H9 (cell line): ENCODE results near the gene STK35. TPM values are rescaled to one million over a fixed set of nuclear protein-coding genes. Genes with fewer than 3 reads are reported as not detected.

Experiments used
- DNase-seq: peaks from one replicate; pipeline ENCODE4 v3.0.0-alpha.2; 2017
- H2AFZ ChIP-seq: one replicate; pipeline ENCODE4 v1.6.1; 2013; ENCODE audit warnings: mild to moderate bottlenecking, low read length, control low read depth, moderate library complexity
- H2AK5ac ChIP-seq: 2 replicates; pipeline ENCODE4 v1.6.1; 2013; ENCODE audit warnings: low read length, control low read depth, mixed read lengths; ENCODE audit not compliant: insufficient read length
- H2BK120ac ChIP-seq: one replicate; pipeline ENCODE4 v1.6.1; 2013; ENCODE audit warnings: low read depth, mild to moderate bottlenecking, low read length, control low read depth, inconsistent platforms; ENCODE audit not compliant: poor library complexity, severe bottlenecking
- H2BK12ac ChIP-seq: 2 replicates; pipeline ENCODE4 v1.6.1; 2013; ENCODE audit warnings: low read length, control low read depth, mixed read lengths, low read depth; ENCODE audit not compliant: insufficient read length
- H2BK15ac ChIP-seq: 2 replicates; pipeline ENCODE4 v1.6.1; 2013; ENCODE audit warnings: low read depth, low read length, control low read depth
- H2BK20ac ChIP-seq: one replicate; pipeline ENCODE4 v1.6.1; 2013; ENCODE audit warnings: low read depth, mild to moderate bottlenecking, low read length, control low read depth, inconsistent platforms; ENCODE audit not compliant: poor library complexity, severe bottlenecking
- H2BK5ac ChIP-seq: 2 replicates; pipeline ENCODE4 v1.6.1; 2013; ENCODE audit warnings: low read length, control low read depth, mixed read lengths; ENCODE audit not compliant: insufficient read length
- H3K14ac ChIP-seq: 2 replicates; pipeline ENCODE4 v1.6.1; 2013; ENCODE audit warnings: low read length, control low read depth; ENCODE audit not compliant: insufficient read depth
- H3K18ac ChIP-seq: 2 replicates; pipeline ENCODE4 v1.6.1; 2013; ENCODE audit warnings: low read depth, mild to moderate bottlenecking, mixed read lengths, low read length, control low read depth; ENCODE audit not compliant: insufficient read length
- H3K23ac ChIP-seq: 2 replicates; pipeline ENCODE4 v1.6.1; 2013; ENCODE audit warnings: low read length, control low read depth, mixed read lengths, low read depth; ENCODE audit not compliant: insufficient read length
- H3K23me2 ChIP-seq: 2 replicates; pipeline ENCODE4 v1.6.1; 2013; ENCODE audit warnings: low read depth, mild to moderate bottlenecking, mixed read lengths, low read length, control low read depth; ENCODE audit not compliant: insufficient read length, poor library complexity, severe bottlenecking
- H3K27ac ChIP-seq: 2 replicates; pipeline ENCODE4 v1.5.1; 2013; ENCODE audit warnings: low read length, control low read depth, mixed read lengths, low read depth; ENCODE audit not compliant: insufficient read length
- H3K27me3 ChIP-seq: 2 replicates; pipeline ENCODE4 v1.6.1; 2013; ENCODE audit warnings: low read length, control low read depth, inconsistent platforms; ENCODE audit not compliant: insufficient read depth
- H3K4ac ChIP-seq: 2 replicates; pipeline ENCODE4 v1.6.1; 2013; ENCODE audit warnings: low read depth, mild to moderate bottlenecking, control low read depth, inconsistent platforms, low read length, moderate library complexity
- H3K4me1 ChIP-seq: 2 replicates; pipeline ENCODE4 v1.6.1; 2013; ENCODE audit warnings: low read length, control low read depth, inconsistent platforms; ENCODE audit not compliant: insufficient read depth
- H3K4me2 ChIP-seq: 2 replicates; pipeline ENCODE4 v1.6.1; 2013; ENCODE audit warnings: low read length, control low read depth, mixed read lengths; ENCODE audit not compliant: insufficient read length, insufficient read depth
- H3K56ac ChIP-seq: 2 replicates; pipeline ENCODE4 v1.6.1; 2013; ENCODE audit warnings: low read depth, mild to moderate bottlenecking, mixed read lengths, low read length, control low read depth; ENCODE audit not compliant: insufficient read length
- H3K79me1 ChIP-seq: 2 replicates; pipeline ENCODE4 v1.6.1; 2013; ENCODE audit warnings: low read depth, mild to moderate bottlenecking, moderate library complexity, low read length, control low read depth, inconsistent platforms; ENCODE audit not compliant: insufficient read depth, poor library complexity, severe bottlenecking
- H3K79me2 ChIP-seq: 2 replicates; pipeline ENCODE4 v1.6.1; 2013; ENCODE audit warnings: low read length, control low read depth, inconsistent platforms; ENCODE audit not compliant: insufficient read depth
- H3K9ac ChIP-seq: 2 replicates; pipeline ENCODE4 v1.6.1; 2013; ENCODE audit warnings: low read length, control low read depth, mixed read lengths; ENCODE audit not compliant: insufficient read length; ENCODE audit errors: extremely low read depth
- H3K9me3 ChIP-seq: one replicate; pipeline ENCODE4 v1.6.1; 2013; ENCODE audit warnings: low read depth, low read length, inconsistent platforms; ENCODE audit not compliant: control insufficient read depth
- H3T11ph ChIP-seq: one replicate; pipeline ENCODE4 v1.6.1; 2013; ENCODE audit warnings: mild to moderate bottlenecking, low read length, control low read depth, inconsistent platforms
- H4K20me1 ChIP-seq: one replicate; pipeline ENCODE4 v1.6.1; 2013; ENCODE audit not compliant: control insufficient read depth, insufficient read length, insufficient read depth
- H4K5ac ChIP-seq: 2 replicates; pipeline ENCODE4 v1.6.1; 2013; ENCODE audit warnings: low read depth, mild to moderate bottlenecking, mixed read lengths, low read length, control low read depth; ENCODE audit not compliant: insufficient read length
- H4K8ac ChIP-seq: replicated peaks from 2 replicates; pipeline ENCODE4 v1.6.1; 2013; ENCODE audit warnings: low read length, control low read depth, mixed read lengths, low read depth; ENCODE audit not compliant: insufficient read length
- H4K91ac ChIP-seq: 2 replicates; pipeline ENCODE4 v1.6.1; 2013; ENCODE audit warnings: low read depth, mild to moderate bottlenecking, moderate library complexity, mixed read lengths, low read length, control low read depth; ENCODE audit not compliant: insufficient read length
- H3K27ac Mint-ChIP-seq, 3 experiments: 2 replicates in 2 of 3; 3 replicates in 1 of 3; pipeline ENCODE4 v1.8.0; 2020 to 2021; ENCODE audit warnings: mixed read lengths in 3 of 3, mild to moderate bottlenecking in 1 of 3, moderate library complexity in 1 of 3
- H3K27me3 Mint-ChIP-seq: 2 replicates; pipeline ENCODE4 v1.8.0; 2021; ENCODE audit warnings: low read depth, mild to moderate bottlenecking, moderate library complexity, mixed read lengths
- H3K36me3 Mint-ChIP-seq, 3 experiments: 2 replicates in 2 of 3; 3 replicates in 1 of 3; pipeline ENCODE4 v1.8.0; 2020 to 2021; ENCODE audit warnings: low read depth in 3 of 3, mixed read lengths in 3 of 3; ENCODE audit not compliant: insufficient read depth in 1 of 3
- H3K4me1 Mint-ChIP-seq, 2 experiments: 2 replicates each; pipeline ENCODE4 v1.8.0; 2020; ENCODE audit warnings: mixed read lengths in 2 of 2
- H3K4me3 Mint-ChIP-seq, 2 experiments: 2 replicates in 1 of 2; 3 replicates in 1 of 2; pipeline ENCODE4 v1.8.0; 2020 to 2021; ENCODE audit warnings: mild to moderate bottlenecking in 2 of 2, mixed read lengths in 2 of 2, moderate library complexity in 1 of 2
- H3K9me3 Mint-ChIP-seq, 2 experiments: 2 replicates in 1 of 2; 3 replicates in 1 of 2; pipeline ENCODE4 v1.8.0; 2020; ENCODE audit warnings: mild to moderate bottlenecking in 2 of 2, mixed read lengths in 2 of 2, moderate library complexity in 1 of 2
- WGBS: extraction: QIAGEN DNeasy Blood & Tissue Kit; methylation state at CpG from one replicate; pipeline ENCODE4 v1.1.7; 2013; ENCODE audit warnings: missing lambda C conversion rate, low lambda C conversion rate, mixed read lengths; ENCODE audit not compliant: insufficient read length; ENCODE audit errors: extremely low coverage; 5-methylcytosine and 5-hydroxymethylcytosine counted together
- total RNA-seq: library from RNA; stranded (reverse); gene quantifications from 2 replicates; pipeline ENCODE4 v1.2.1, GENCODE V29; 2021
- TF ChIP-seq, protein P1 (sequence below): fragments of 200-600 bp; sonication (generic); conservative IDR thresholded peaks from 3 replicates; pipeline ENCODE4 v1.8.0; 2021; ENCODE audit warnings: antibody characterized with exemption, mild to moderate bottlenecking

Gene STK35
- total RNA-seq, 1 experiment from 2014 or later, result 66.2 TPM

DNA sequence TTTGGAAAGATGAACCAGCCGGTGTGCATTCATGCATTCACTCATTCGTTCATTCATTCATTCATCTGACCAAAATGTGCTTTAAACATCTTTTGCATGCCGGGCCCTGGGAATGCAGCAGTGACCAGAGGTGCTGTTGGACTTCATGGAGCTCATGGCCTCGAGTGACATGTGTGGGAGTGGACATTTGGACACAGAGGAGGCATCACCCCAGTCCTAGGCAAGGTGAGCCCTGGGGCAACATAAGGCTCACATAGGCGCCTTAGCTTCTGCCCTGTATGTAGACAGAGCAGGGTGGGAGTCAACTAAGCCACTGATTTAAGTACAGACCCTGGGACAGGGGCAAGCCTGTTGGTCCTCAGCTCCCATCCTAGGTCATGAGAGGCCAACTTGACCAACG is 71.6 kb downstream of the STK35 start:
- Mint-ChIP-seq H3K4me3 (no peak overlapping the region), H3K4me1 (peaks cover 3% of the 10 kb centered on the region in 2 experiments), H3K27ac (no peak overlapping the region), H3K36me3 (no peaks in the 10 kb centered on the region), H3K27me3 (peaks cover 18% of the 10 kb centered on the region), H3K9me3 (no peaks in the 10 kb centered on the region)
- no peaks in the 10 kb centered on the region for H3K79me2 ChIP-seq
- no peak overlapping the region for H3K23ac ChIP-seq
- WGBS, result no CpG with 5 or more reads among the region's 6 CpGs
- H3K27me3 ChIP-seq, result no peaks in the 10 kb centered on the region
- no peaks in the 10 kb centered on the region for H3K79me1 ChIP-seq
- H2BK12ac ChIP-seq, result no peak overlapping the region
- no peak overlapping the region for H3K18ac ChIP-seq
- no peaks in the 10 kb centered on the region for H3K23me2 ChIP-seq
- H4K91ac ChIP-seq, result no peak overlapping the region
- H3K9me3 ChIP-seq, result no peaks in the 10 kb centered on the region
- DNase-seq, result no peak
- no peak overlapping the region for H3K4ac ChIP-seq
- H3K4me2 ChIP-seq, result no peak overlapping the region
- no peak overlapping the region for H2AK5ac ChIP-seq
- no peak overlapping the region for H3K56ac ChIP-seq
- H3T11ph ChIP-seq, result no peak overlapping the region
- no peak overlapping the region for H3K27ac ChIP-seq
- no peak overlapping the region for H2BK20ac ChIP-seq
- no peak overlapping the region for H3K9ac ChIP-seq
- H4K20me1 ChIP-seq, result no peaks in the 10 kb centered on the region
- H2BK15ac ChIP-seq, result no peak overlapping the region
- H2BK120ac ChIP-seq, result no peak overlapping the region
- no peak overlapping the region for H4K5ac ChIP-seq
- H4K8ac ChIP-seq, result no peak overlapping the region
- no peak overlapping the region for H2AFZ ChIP-seq
- no peak overlapping the region for H3K14ac ChIP-seq
- TF ChIP-seq, protein P1, sequence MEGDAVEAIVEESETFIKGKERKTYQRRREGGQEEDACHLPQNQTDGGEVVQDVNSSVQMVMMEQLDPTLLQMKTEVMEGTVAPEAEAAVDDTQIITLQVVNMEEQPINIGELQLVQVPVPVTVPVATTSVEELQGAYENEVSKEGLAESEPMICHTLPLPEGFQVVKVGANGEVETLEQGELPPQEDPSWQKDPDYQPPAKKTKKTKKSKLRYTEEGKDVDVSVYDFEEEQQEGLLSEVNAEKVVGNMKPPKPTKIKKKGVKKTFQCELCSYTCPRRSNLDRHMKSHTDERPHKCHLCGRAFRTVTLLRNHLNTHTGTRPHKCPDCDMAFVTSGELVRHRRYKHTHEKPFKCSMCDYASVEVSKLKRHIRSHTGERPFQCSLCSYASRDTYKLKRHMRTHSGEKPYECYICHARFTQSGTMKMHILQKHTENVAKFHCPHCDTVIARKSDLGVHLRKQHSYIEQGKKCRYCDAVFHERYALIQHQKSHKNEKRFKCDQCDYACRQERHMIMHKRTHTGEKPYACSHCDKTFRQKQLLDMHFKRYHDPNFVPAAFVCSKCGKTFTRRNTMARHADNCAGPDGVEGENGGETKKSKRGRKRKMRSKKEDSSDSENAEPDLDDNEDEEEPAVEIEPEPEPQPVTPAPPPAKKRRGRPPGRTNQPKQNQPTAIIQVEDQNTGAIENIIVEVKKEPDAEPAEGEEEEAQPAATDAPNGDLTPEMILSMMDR, result no peak
- no peak overlapping the region for H2BK5ac ChIP-seq
- H3K4me1 ChIP-seq, result no peaks in the 10 kb centered on the region
